Measurements from ENCODE around the gene CACNA1C.

Gene CACNA1C

DNA sequence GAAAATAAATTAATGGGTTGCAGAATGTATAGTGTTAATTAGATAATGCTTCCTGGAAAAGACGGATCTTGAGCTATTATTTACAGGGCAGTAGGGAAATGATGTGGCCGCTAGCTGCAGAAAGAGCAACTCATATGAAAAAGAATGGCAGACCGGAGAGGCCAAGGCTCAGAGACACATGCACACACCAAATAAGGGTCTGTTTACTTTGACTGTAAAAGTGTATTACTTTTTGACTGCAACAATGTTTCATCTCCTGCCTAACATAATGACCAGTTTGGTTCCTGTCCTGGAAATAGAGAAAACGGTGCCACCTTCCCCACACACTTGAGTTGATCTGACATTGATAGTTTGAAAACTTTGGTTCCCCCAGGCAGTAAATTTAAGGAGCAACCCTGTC lies 290.9 kb downstream of the CACNA1C start:
- DNase-seq (ENCODE audit: low spot score) = no peak

DNA sequence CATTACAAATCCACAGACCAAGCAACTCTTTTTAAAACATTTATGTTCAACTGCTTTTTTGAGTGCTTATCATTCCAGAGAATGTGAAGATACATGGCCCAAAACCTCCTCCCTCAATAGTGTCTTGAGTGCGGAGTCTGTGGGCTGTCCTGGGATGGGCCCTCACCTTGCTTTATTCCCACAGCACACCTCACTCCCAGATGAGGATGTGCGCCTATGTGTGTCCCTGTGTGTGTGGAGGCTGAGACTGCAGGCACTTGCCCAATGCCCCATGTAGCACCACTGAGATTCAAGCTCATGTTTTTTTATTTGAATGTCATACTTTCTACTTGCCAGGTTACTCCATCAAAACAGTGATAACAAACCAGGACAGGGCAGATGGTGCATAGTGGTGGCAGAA lies 291.7 kb downstream of the CACNA1C start:
- no peak for DNase-seq (ENCODE audit: low spot score)

GRCh38 chr12:2344885-2345284 lies 292.1 kb downstream of the CACNA1C start:
- DNase-seq (ENCODE audit: low spot score) = no peak

DNA sequence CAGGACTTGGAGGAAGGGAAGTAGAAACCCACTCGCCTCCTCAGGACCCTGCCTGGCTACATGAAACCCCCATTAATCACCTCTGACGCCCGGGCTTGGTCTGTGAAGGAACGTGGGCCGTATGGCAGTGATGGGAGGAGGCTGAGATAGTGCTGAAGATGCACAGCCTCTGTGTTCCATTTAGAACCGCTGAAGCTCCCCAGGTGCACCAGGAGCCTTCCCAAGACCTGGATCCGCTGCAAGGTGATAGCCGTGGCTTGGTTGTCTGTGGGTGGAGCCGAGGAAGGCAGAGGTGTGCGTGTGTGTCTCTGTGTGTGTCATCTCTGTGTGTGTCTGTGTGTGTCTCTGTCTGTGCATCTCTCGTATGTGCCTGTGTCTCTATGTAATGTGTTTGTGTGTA lies 293.1 kb downstream of the CACNA1C start:
- DNase-seq (ENCODE audit: low spot score) = no peak

DNA sequence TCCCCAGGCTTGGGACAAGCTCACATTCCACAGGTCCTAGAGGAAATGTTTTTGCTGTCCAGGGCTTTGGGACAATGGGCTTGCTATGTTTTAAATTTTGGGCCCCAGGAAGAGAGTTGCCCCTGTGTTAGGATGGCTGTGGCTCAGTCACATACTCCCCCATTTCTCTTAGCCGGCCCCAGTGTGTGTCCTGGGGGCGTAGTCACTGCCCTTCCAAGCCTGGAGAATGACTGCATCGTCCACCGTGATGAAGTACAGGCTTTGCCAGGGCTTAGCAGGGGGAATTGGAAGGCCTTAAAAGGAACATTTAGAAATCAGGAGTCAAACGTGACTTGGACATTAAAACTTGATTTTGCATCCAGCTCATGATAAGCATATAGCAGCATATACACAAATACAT lies 293.6 kb downstream of the CACNA1C start:
- no peak for DNase-seq (ENCODE audit: low spot score)

DNA sequence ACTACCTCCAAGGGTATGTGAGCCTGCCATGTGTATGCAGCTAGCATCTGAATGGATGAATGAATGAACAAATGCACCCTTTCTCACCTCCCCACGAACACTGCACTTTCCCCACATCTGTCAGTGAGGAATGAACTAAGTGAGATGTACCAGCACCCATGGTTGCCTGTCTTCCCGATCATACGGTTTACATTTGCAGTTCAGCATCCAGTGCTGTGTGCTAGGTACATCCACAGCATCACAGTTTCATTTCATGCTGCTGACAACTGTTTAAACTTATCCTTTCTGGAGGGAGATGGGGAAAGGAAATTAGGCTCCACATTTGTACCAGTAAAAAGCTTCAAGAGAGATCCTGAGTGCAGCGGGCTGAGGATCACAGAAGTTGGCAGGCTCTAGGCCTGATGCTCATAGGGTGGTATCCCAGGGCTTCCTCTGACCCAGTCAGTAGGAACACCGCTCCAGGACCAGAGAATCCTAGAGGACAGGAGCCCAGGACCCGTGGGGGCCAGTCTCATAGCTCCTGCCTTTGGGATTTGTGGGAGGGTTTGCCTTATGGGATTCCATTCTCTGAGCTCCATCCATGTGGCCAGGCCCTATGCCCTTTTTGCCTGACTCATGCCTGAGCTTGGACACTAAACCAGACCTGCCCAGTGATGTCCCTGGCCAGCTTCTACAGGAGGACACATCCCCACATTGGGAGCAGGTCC lies 294.5 kb downstream of the CACNA1C start:
- no peak for DNase-seq (ENCODE audit: low spot score)

- DNase-seq (ENCODE audit: low spot score) = peak; percentile 49
These were observed 295.2 kb downstream of the CACNA1C start for GRCh38 chr12:2347844-2348481.

- DNase-seq (ENCODE audit: low spot score) = no peak
These were observed 295.7 kb downstream of the CACNA1C start for GRCh38 chr12:2348482-2348852.

GRCh38 chr12:2351161-2351560 lies 298.4 kb downstream of the CACNA1C start:
- no peak for DNase-seq (ENCODE audit: low spot score)

DNA sequence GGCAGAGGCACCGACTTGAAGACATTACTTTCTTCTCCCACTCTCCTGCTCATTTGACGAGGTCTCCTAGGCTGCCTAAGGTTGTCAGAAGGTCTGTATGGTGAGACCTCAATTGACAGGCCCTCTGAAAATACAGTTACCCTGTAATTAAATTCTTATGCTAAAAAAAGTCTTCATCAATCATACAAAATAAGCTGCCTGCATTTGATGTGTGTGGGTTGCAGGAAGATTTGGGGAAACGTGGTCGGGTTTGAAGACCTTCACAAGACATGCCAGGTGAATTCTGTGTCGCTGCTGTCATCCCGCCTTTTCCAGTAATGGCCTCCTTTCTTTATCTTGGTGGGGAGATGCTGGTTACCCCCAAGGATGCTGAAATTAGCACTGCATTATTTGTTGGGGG lies 299.4 kb downstream of the CACNA1C start:
- DNase-seq (ENCODE audit: low spot score) = peak; percentile 55

DNA sequence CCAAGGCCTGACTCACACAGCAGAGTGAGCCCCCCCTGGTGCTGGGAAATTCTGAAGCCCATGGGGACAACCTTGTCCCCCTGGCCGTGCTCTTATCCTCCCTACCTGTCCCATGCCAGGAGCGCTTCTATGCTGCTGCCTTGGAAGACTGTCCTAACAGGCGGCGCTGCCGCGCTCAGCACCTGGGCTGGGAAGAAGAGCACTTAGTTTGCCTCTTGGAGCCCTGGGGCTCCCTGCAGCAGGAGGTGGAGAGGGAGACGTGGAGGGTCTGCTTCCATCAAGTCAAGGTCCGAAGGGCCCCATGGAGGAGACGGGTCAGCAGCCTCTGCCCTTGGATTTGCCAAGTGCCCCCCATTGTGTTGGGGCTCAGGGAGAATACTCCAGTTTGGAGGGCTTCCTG lies 300.5 kb downstream of the CACNA1C start:
- DNase-seq (ENCODE audit: low spot score) = no peak

DNA sequence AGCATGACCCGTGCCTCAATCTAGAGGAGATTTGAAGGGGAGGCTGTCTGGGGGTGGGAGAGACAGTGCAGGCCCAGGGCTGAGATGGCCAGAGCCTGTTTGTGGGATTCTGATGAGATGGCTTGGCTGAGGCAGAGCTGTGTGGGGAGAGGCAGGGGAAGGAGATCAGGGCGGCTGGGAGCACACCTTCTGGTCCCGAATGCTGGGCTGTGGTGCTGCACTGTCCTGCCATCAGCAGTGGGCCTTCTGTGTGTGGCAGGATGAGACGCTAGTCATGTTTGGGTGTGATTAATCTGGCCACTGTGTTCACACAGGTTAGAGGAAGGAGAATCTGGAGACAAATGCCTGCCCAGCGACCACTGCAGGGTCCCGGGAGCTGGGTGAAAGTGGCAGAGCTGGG lies 300.9 kb downstream of the CACNA1C start:
- DNase-seq (ENCODE audit: low spot score) = no peak

GRCh38 chr12:2354151-2354991 lies 301.6 kb downstream of the CACNA1C start:
- DNase-seq (ENCODE audit: low spot score) = no peak

DNA sequence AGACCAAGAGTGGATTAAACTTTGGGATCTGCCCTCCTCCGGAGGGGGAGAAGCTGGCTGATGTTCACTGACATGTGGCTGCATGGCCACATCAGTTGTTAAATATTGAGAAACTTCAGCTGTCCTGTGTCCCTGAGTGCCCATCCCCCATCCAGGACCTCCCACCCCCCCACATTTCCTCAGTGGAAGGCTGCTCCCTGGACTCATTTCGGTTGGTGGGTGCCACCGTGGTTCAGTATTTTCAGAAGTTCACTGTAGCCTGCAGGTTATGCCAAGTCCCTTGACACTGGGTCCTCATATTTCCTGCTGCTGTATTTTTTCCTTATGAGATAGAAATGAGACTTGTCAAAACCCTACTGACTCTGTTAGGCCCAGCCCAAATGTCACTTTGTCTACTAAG lies 302.4 kb downstream of the CACNA1C start:
- no peak for DNase-seq (ENCODE audit: low spot score)

DNA sequence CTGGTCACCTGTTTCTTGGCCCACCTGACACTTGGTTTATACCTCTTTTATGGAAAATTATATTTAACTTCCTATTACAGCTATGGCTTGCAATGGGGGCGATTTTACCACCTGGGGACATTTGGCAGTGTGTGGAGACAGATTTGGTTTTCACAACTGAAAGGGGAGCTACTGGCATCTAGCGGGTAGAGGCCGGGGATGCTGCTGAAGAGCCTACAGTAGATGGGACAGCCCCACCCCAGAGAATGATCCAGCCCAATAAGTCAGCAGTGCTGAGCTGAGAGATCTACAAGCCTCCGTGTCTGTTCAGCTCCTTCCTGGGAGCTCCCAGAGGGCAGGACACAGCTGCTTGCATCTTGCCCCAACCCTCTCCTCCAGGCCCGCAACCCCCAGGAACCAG lies 302.8 kb downstream of the CACNA1C start:
- no peak for DNase-seq (ENCODE audit: low spot score)

DNA sequence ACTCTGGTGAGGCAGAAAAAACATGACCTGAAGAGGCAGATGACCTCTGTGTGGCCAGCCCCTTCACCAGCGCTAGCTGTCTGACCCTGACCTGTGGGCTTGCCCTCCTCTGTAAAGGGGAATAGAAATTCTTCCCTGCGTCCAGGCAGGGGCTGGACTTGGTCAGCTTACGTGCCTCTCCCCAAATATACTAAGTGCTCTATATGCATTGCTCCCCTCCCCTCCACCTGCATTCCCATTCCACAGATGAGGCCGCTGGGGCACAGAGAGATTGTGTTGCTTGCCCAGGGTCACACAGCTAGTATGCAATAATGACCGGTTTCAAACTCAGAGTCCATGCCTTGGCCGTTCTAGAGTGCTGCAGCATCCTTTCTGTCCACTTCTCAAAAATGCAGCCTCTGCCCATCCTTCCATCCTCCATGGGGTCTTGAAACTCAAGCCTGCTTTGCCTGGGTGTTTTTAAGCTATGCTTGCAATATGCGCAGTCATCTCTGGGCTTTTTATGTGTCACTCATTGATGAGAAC lies 303.9 kb downstream of the CACNA1C start:
- no peak for DNase-seq (ENCODE audit: low spot score)

- DNase-seq (ENCODE audit: low spot score) = peak; percentile 66
These were observed 306.3 kb downstream of the CACNA1C start for GRCh38 chr12:2358986-2359658.

GRCh38 chr12:2359725-2360629 lies 307.2 kb downstream of the CACNA1C start:
- DNase-seq (ENCODE audit: low spot score) = no peak

- DNase-seq (ENCODE audit: low spot score) = no peak
These were observed 307.9 kb downstream of the CACNA1C start for GRCh38 chr12:2360630-2361170.

DNA sequence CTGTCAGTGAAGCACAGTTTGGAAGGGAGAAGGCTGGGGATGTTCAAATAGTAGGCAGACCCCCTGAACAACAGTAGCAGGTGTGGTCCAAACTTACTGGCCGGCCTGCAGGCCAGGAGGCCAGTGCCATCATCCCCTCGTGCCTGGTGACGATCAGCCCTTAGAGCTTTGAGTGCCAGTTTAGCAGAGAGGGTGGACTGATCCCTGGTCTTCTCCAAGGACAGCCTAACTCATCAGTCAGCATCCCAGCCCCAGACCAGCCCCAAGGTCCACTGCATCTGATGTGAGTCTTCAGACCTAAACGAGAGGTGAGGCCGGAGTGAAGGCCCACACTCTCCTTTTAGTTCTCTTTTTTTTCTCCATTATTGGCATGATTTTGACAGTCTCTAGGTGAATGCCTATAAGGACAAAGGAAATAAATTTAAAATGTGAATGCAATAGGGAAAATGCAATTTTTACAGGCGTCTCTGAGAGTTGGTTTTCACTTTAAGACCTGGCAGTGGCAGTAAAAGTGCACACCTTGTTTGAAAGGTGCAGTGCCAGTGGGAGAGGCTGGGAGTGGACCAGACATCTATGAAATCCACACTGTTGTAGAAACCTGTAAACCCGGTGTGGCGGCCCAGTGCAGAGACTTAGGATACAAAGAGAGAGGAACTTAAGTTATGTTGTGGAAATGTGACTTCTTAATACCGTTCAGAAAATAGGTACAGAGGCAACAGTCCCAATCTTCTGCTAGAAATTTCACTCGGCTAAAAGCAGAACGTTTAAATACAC lies 311.2 kb downstream of the CACNA1C start:
- DNase-seq (ENCODE audit: low spot score) = no peak

Measured in putamen (tissue), 1 donor.